ENCODE measurements around the gene OR8D2. TPM values are rescaled to one million over a fixed set of nuclear protein-coding genes. Genes with fewer than 3 reads are reported as not detected.

The OR8D2 gene
- total and polyA plus RNA-seq, 2 of the 13 experiments (the other 11 are each of a cell fraction or from before 2014, with no cell fraction given), result not detected

- TF ChIP-seq ZBTB40 (IDR thresholded peaks at IDR 0.05) (no peak), ZBTB40 (CRISPR knock-in tag; IDR thresholded peaks at IDR 0.05) (no peak), BRCA1 (CRISPR knock-in tag; IDR thresholded peaks at IDR 0.05) (no peak), ZNF431 (CRISPR knock-in tag; IDR thresholded peaks at IDR 0.05; ENCODE audit: borderline replicate concordance, low read depth) (no peak), MED1 (CRISPR knock-in tag; IDR thresholded peaks at IDR 0.05) (no peak), ZNF296 (CRISPR knock-in tag; conservative IDR thresholded peaks at IDR 0.05) (no peak), REL (CRISPR knock-in tag; conservative IDR thresholded peaks at IDR 0.05) (no peak), MTF2 (CRISPR knock-in tag; IDR thresholded peaks at IDR 0.05; ENCODE audit: borderline replicate concordance) (no peak), ZNF333 (CRISPR knock-in tag; IDR thresholded peaks at IDR 0.05; ENCODE audit: borderline replicate concordance) (no peak), ZNF350 (CRISPR knock-in tag; IDR thresholded peaks at IDR 0.05; ENCODE audit: borderline replicate concordance, low read depth) (no peak)
Measured at GRCh38 chr11:124322356-124322755, 2.4 kb upstream of the OR8D2 start (continued).
